Hematopoietic multipotent progenitor cell treated with erythropoietin and hydrocortisone succinate and interleukin-3 and kit ligand, for 8 days (in vitro differentiated cells): ENCODE results near the gene PRTFDC1.
"Not testable (repeated sequence)": the region's sequence is repeated elsewhere in the genome, so short reads cannot be mapped to it uniquely, and the experiment has no call there.

Source experiments
- DNase-seq: peaks from one replicate; pipeline ENCODE4 v3.0.0-alpha.2; 2015

PRTFDC1 gene

DNA sequence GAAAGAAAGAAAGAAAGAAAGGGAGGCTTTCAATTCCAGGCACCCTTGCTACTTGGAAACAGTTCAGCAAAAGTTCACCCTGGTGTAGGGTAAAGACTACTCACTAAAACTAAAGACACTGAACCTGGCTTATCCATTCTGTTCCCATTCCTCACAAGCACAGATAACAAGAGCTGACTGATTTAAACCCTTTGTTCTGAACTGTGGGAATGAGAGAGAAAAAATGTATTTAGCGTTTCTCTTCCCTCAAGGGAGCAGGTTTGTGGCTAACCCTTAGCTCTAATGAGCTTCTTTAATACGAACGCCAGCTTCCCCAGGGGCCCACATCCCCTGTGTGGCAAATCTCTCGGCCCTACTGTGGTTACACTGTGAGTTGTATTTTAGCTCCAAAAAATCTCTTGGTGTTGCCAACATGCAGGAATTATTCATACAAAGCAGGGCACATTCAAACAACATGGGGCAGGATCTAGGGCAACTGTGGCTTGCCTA is 23.3 kb downstream of the PRTFDC1 start:
- DNase-seq, result no peak

DNA sequence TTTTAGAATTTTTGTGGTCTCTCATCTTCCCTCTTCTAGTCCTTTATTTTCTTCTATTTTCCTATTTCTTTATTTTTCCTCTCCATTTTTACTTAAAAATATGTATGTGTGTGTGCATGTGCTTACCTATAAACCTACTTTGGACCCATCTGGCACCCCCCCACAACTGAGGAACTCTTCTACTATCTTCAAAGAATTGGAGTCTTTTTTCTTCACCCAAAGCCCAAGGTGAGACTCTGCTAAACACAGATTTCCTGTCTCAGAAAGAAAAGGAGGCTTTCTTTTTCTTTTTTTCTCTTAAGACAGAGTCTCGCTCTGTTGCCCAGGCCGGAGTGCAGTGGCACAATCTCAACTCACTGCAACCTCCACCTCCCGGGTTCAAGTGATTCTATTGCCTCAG is 24.2 kb downstream of the PRTFDC1 start:
- no peak for DNase-seq

DNA sequence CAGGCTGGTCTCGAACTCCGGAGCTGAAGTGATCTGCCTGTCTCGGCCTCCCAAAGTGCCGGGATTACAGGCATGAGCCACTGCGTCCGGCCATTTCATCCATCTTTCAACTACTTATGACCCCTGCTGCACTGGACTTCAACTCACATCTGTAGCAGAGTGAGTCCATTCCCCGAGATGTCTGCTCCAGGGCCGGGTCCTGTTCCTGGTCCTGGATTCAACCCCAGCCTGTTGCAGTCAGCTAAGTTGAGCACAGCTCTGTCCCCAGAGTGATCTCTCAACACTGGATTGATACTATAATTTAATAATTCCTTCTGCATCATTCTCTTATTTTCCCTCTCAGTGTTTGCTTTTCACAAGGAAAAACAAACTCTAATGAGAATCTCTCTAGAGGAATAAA is 25.8 kb downstream of the PRTFDC1 start:
- DNase-seq, result no peak

DNA sequence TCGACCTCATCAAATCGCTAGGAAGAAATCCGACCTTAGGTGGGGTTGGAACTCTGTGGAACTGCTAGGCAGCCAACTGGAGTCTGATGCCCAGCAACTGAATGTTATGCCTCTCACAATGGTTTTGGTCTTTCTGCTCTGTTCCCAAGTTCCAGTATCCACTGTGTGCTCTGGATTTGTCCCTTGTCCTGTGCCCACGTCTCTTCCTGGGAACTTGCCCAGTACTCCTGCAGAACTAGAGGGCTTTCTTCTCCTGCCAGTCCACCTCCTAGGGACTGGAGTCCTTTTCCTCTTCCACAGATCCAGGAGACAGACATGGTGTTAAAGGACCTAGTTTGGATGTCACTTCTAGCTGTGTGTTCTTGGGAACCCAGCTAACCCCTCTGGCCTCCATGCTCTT is 26.6 kb downstream of the PRTFDC1 start:
- DNase-seq, result no peak

DNA sequence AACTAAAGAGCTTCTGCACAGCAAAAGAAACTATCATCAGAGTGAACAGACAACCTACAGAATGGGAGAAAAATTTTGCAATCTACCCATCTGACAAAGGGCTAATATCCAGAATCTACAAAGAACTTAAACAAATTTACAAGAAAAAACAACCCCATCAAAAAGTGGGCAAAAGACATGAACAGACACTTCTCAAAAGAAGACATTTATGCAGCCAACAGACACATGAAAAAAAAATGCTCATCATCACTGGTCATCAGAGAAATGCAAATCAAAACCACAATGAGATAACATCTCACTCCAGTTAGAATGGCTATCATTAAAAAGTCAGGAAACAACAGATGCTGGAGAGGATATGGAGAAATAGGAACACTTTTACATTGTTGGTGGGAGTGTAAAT is 27.9 kb downstream of the PRTFDC1 start:
- DNase-seq, result not testable (repeated sequence)

DNA sequence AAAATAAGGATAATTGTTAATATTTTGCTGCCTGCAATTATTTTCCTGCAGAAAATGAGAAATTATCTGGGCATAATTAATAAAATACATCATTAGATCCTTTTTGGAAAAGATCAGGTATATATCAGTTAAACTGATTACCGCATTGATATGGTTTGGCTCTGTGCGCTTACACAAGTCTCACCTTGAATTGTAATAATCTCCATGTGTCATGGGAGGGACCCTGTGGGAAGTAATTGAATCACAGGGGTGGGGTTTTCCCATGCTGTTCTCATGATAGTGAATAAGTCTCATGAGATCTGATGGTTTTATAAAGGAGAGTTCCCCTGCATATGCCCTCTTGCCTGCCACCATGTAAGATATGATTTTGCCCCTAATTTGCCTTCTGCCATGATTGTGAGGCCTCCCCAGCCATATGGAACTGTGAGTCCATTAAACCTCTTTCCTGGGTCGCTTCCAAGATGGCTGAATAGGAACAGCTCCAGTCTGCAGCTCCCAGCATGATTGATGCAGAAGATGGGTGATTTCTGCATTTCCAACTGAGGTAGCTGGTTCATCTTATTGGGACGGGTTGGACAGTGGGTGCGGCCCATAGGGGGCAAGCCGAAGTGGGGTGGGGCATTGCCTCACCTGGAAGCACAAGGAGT is 30.1 kb downstream of the PRTFDC1 start:
- not testable (repeated sequence) for DNase-seq

DNA sequence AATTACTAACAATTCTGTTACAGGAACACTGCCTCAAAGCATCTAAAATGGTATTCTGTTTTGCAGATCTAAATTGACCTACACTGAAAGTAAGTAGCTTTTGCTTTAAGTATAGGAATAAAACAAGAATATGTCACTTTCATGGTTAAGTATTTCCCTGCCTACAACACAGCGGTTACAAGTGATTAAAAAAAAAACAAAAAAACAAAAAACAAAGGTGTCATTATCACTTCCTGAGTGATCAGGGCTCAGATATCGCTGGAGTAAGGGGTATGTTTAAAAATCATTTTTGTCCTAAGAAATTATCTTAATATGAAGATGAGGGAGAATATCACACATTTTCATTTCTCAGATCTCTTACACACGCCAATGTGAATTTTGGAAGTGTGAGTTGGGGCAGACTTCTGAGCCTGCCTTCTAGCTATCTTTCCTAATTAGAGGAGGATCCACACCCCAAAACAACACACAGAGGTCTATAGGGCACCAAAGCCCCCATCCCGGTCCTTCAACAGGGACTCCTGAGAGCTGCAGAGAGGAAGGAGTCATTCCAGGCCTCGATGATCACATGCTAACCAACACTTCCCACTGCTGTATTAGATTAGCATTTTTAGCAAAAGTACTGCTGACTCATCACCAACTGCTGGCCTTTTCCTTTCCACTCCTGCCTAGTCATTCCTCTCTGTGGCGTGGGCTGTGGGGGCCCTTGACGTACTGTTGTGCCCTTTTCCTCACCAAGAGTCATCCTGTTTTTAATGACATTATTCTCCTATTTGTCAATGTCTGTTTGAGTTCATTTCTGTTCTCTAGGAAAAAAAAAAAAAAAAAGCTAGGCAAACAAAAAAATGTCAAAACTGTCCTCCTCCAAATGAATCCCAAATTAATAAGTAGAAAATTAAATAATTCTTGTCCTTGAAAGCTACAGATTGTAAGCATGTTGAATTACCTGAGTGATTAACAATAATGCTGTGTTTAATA is 31.2 kb downstream of the PRTFDC1 start:
- peak; percentile 89 for DNase-seq

DNA sequence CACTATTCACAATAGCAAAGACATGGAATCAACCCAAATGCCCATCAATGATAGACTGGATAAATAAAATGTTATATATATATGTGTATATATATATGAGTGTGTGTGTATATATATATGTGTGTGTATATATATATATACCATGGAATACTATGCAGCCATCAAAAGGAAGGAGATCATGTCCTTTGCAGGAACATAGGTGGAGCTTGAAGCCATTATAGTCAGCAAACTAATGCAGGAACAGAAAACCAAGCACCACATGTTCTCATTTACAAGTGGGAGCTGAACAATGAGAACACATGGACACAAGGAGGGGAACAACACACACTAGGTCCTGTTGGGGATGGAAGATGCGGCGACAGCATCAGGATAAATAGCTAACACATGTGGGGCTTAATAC is 32.2 kb downstream of the PRTFDC1 start:
- not testable (repeated sequence) for DNase-seq

DNA sequence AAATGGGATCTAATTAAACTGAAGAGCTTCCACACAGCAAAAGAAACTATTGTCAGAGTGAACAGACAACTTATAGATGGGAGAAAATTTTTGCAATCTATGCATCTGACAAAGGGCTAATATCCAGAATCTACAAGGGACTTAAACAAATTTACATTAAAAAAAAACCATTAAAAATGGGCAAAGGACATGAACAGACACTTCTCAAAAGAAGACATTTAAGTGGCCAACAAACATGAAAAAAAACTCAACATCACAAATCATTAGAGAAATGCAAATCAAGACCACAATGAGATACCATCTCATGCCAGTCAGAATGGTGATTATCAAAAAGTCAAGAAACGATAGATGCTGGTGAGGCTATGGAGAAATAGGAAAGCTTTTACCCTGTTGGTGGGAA is 32.8 kb downstream of the PRTFDC1 start:
- DNase-seq, result not testable (repeated sequence)

DNA sequence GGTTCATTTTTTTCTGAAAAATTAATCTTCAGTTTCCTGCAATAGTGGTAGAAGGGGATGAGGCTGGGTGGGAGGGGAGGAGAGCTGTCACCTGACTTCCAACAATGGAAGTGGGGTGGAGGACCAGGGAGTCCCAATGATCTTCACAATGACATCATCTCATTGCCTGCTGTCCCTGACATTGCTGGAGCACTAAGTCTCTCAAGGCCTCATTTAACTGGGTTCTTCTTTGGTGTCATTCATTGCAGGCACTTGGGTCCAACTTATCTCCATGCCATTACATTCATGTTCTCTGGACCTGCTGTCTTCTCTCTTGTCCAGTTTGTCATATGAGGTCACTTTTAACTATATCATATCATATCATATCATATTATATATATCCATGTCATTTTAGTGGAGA is 34.4 kb downstream of the PRTFDC1 start:
- DNase-seq, result no peak

DNA sequence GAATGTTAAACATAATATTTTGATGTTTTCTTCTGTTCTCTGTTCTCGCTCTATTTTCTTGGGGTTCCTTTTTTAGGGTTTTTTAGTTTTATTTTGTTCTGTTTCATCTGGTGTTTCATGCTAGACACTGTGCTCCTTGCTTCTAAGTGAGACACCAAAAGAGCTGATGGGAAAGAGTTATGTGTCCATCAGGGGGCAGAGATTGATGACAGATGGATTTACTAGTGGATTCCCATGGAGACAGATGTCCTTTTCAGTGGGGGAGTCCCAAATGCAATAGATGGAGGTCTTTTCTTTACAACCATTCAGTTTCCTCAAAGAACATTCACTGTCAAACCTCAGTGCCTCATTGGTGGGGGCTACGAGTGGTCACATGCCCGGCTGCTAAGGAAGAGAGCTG is 34.9 kb downstream of the PRTFDC1 start:
- DNase-seq, result no peak

DNA sequence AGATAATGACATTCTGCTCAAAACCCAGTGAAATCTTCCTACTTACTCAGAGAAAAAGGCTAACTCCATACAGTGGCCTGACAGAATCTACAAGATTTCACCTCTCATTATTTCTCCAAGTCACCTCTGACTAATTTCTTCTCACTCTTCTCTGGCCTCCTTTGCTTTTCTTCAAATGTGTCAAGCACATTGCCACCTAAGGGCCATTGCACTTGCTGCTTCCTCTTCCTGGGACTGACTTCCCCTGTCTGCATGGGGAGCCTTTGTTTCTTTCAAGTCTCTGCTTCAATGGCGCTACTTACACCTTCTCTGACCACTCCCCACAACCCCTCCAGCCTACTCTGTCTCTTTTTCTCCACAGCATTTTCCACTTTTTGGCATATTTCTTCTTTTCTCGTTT is 36.0 kb downstream of the PRTFDC1 start:
- DNase-seq, result no peak

DNA sequence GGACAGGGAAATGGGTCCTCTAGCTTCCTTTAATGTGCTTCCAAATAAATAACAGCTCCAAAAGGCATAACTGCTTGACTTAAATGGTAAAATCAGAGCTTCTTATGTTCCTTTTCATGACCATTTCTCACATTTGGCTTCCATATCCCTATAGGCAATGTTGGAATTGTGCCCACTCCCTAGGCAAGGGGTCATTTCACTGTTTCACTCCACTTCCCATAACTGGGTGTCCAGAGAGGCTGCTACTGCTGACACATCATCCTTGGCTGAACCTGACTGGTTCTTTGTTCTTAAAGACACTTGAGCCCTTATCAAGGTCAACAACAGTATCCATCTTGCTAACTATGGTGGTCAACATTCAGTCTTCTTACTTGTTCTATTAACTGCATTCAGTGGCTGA is 37.1 kb downstream of the PRTFDC1 start:
- DNase-seq, result no peak

DNA sequence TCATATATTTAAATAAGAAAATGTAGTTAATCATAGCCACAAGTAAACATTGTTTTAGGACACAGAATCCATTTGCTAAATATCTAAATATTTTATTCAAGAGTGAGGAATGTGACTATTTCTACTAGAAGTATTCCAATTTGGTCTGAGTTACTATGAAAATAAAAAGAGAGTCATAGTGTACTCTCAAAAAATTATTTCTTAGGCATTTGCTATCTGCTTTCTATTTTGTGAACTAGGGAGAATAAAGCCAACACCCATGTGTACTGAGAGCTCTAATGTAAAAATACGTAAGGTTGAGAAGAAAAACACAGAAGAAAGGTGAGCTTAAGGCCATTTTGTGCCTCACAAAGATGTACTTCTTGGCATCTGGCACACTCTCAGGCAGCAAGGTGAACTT is 38.3 kb downstream of the PRTFDC1 start:
- DNase-seq, result no peak

DNA sequence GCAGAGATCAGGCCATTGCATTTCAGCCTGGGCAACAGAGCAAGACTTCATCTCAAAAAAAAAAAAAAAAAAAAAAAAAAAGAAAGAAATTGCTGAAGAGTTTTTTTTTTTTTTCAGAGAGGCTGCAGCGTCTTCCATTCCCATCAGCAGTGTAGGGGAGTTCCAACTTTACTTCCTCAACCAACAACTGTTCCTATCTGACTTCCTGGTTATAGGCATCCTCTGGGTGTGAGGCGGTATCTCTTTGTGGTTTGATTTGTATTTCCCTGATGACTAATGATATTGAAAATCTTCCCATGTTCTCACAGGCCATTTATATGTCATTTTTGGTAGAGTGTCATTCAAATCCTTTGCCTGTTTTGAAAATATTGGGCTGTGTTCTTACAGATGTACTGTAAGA is 40.2 kb downstream of the PRTFDC1 start:
- peak; percentile 43 for DNase-seq

DNA sequence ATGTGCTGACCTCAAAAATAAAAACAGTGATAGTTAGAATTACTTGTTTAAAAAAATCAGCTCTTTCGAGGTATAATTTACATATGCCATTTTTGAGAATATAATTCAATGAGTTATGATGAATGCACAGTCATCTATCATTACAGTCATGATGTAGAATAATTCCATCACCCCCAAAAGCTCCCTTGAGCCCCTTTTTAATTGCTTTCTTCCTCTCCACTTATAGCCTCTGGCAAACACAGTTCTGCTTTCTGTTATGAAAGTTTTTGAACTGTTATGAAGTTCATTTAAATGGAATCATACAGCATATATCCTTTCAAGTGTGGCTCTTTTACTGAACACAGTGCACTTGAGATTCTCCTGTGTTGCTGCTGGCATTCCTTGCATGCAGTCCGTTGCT is 41.4 kb downstream of the PRTFDC1 start:
- DNase-seq, result no peak

DNA sequence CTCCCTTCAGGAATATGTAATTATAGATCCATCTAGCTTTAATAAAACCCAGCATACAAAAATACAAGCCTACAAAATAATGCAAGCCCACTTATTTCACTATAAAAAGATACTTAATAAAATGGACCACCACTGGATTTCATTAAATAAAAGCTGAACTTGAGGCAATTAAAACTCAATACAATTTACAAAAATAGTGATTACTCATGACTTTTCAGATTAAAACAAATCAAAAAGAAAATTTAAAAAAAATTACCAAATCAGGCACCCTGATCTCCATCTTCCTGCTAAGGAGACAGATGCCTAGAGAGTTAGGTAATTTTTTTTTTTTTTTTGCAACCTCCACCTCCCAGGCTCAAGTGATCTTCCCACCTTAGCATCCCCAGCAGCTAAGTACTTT is 41.8 kb downstream of the PRTFDC1 start:
- no peak for DNase-seq

DNA sequence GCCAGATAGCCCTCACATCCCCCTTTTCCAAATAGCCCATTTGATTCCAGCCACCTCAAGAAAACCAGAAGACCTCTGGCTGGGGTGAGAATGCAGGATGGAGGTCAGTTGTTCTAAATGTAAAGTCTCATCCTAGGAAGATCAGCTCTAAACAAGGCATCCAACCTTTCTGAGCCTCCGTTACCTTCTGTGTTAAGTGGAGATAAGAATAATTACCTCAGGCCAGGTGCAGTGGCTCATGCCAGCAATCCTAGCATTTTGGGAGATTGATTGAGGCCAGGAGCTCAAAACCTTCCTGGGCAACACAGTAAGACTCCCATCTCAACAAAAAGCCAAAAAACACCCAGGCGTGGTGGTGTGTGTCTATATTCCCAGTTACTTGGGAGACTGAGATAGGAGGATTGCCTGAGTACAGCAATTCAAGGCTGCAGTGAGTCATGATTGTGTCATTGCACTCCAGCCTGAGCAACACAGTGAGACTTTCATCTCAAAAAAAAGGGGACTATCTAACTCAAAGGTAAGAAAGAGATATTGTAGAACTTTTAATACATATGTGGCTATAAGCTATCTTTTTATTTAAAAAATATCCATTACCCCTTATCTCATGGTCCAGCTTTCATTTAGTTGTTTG is 43.5 kb downstream of the PRTFDC1 start:
- peak; percentile 55 for DNase-seq

DNA sequence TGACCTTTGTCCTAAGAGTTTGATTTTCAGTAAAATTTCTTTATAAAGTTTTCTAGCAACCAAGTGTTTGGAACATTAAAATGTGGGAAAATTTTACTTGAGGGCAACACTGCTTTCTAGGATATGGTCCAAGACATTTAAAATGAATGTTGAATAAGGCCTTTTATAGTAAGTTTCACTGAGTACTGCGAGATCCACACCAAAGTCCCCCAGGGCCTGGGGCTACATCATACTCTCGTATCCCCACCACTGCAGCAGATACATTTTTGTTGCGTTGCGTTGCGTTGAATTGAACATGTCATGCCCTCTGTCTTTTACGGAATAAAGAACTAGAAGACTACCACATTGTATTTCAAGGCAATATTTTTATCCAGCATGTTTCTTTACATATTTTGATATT is 44.5 kb downstream of the PRTFDC1 start:
- DNase-seq, result no peak

DNA sequence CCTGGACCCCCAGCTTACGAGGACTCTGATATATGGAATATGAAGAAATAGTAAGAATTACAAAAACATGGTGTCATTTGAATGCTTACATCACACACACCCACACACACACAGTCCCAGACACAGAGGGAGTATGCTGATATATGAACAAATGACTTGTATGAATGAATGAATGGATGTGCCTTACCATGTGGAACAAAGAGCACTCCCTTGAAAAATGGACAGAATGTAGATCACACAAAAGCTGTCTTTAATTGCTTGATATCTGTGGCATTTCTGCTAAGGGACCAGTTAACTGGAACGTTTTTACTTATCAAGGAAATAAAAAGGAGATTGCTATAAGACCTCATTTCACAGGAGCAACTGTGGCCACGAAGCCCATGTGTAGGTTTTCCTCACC is 46.0 kb downstream of the PRTFDC1 start:
- no peak for DNase-seq

DNA sequence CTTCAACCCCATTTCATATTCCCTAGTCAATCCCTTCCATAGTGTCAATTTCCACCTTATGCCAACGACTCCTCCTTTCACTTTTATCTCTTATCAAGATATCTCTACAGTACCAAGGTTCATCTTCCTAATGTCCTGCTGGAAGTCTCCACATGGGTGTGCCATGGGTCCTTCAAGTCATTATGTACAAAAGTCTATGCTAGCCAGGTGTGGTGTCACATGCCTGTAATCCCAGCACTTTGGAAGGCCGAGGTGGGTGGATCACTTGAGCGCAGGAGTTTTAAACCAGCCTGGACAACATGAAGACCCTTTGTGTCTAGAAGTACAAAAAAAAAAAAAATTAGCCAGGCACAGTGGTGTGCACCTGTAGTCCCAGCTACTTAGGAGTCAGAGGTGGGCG is 47.6 kb downstream of the PRTFDC1 start:
- no peak for DNase-seq

DNA sequence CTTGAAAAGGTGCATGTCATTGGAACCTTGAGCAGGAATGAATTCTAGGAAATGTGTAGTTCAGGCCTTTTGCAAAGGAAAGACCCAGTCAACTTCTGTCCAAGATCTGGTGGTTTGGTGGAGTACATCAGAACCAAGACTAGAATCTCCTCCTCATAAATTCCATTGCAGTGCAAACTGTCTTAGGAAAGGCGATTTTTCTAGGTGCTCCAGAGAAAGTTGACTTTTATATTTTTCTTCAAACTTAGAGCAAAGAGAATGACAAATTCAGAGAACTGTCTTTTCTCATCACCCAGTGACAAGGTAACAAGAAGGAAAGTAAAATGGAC is 50.0 kb downstream of the PRTFDC1 start:
- no peak for DNase-seq

DNA sequence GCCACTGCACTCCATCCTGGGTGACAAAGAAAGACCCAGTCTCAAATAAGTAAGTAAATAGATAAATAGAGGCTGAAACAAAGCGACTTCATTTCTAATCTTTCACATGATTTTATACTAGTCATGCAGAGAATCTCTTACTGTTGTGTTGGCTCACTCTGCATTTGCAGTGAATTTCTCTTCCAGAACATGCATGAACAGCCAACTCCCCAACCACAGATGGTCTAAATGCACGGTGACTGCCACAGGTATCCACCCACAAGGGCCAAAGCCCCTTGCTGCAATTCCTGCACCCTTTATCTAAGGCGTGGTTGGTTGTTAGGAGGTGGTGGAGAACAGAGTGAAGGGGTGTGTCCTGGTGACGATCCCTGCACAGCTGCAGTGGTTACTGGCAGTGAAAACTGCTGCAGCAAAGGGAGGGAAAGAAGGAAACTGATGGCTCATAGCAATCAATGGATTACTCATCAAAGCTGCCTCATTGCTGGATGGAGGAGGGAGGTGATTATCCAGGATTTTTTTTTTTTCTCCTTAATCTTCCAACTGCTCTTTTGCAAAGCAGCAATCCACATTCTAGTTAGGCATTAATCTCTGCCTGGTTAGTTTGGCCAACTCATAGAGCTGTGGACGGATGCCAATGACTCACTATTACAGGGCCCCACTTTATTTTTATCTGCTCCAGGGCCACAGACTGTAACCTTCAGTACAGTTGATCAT is 50.6 kb downstream of the PRTFDC1 start:
- peak; percentile 90 for DNase-seq
